ENCODE measurements around the gene OR11H12. TPM values are rescaled to one million over a fixed set of nuclear protein-coding genes. Genes with fewer than 3 reads are reported as not detected.
"Not testable (repeated sequence)": the region's sequence is repeated elsewhere in the genome, so short reads cannot be mapped to it uniquely, and the experiment has no call there.

The OR11H12 gene, protein sequence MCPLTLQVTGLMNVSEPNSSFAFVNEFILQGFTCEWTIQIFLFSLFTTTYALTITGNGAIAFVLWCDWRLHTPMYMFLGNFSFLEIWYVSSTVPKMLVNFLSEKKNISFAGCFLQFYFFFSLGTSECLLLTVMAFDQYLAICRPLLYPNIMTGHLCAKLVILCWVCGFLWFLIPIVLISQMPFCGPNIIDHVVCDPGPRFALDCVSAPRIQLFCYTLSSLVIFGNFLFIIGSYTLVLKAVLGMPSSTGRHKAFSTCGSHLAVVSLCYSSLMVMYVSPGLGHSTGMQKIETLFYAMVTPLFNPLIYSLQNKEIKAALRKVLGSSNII
- polyA plus RNA-seq (ENCODE audit: insufficient read length in 4 of 4), result not detected

DNA sequence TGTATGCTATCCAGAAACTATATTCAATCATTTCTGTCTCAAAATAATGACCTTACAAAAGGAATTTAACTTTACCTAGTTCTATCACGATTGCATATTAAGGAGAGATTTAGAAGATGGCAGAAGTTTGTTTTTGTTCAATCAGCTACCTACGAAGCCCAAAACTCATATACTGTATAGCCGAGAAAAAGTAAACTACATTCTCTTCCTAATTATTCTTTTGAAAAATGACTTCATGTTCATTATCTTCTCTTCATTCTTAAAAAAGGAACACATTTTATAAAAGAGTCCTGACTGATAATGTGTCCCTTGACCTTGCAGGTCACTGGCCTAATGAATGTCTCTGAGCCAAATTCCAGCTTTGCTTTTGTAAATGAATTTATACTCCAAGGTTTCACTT, at the start of gene OR11H12:
OR11H12 (plus strand) TSS at position 301 of the 400 bp plus-strand sequence; CDS start at position 301, 0 bp downstream.
- DNase-seq (ENCODE audit: low read depth in 4 of 4, low spot score in 2 of 4), result not testable (repeated sequence)

DNA sequence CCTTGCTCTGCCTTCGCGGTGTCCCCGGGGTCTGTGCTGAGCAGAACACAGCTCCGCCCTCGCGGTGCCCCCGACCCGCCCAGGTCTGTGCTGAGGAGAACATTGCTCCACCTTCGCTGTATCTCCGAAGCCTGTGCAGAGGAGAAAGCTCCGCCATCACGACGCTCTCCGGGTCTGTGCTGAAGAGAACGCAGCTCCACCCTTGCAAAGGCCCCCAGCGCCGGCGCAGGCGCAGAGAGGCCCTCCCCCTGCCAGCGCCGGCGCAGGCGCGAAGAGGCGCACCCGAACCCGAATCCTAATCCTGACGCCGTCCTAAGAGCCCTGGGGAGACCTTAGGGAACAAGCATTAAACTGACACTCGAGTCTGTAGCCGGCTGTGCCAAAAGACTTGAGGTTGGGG, 18.0 kb upstream of the OR11H12 start:
- not testable (repeated sequence) for DNase-seq (ENCODE audit: low read depth in 4 of 4, low spot score in 2 of 4)

DNA sequence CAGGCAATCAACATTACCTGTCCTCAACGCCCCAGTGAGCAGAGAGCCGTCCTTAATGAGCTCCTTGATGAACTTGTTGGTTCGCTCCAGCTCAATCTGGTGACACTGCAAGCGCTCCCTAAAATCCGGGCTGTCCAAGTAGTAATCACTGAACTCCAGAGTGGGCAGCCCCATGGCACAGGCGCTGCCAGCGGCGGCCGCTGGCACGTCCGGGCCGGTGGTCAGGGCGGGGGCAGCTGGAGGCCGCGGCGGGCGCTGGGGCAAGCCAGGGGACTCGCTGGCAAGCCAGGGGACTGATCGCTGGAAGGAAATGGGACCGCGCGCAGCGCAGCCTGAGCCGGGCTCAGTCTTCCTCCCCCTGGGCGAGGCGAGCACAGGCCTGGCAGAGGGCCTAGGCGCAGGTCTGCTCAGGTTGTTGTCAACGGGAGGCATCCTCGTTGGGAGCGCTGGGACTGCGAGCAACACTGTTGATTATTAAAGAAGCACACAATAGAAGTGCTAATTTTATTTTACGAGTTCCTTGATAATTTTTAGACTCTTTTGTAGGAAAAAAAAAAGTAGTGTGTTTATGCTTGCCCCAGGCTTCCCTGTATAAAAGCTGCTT, 25.8 kb downstream of the OR11H12 start:
- not testable (repeated sequence) for DNase-seq (ENCODE audit: low read depth in 4 of 4, low spot score in 2 of 4)

DNA sequence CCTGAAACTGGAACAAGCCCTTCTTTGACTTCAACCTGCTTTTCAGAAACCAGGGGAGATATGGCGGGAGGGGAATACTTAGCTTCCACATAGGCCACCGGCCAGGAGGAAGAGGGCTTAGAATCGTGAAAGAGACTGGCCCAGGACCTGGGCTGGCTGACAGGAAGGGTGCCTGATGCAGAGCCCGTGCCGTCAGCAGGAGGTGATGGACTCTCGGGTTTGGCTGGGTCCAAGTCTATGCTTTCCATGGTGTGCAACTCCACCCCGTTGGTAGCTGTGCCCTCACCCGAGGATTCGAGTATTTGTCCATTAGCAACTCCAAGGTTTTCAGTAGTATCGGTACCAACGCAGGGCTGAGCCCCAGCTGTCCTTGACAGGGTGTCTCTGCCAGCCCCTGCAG, 35.1 kb downstream of the OR11H12 start:
- DNase-seq (ENCODE audit: low read depth in 4 of 4, low spot score in 2 of 4), result not testable (repeated sequence)

DNA sequence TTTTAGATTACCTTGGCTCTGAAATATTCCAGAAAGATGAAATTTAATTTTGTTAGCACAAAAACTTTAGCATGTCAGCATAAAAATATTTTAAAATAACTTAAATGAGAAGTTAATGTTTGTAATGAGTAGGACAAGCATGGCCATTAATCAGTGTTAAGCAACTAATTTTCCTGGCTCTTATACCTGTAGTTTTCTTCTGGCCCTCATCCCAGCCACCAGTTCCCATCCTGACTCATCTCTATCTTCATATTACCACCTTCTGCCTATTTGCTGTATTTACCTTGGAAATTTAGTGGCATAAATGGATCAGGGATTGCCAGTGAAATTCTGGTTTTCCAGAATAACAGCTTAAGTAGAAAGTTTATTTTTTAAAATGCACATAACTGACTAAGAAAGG, 37.1 kb downstream of the OR11H12 start:
- DNase-seq (ENCODE audit: low read depth in 4 of 4, low spot score in 2 of 4), result not testable (repeated sequence)

DNA sequence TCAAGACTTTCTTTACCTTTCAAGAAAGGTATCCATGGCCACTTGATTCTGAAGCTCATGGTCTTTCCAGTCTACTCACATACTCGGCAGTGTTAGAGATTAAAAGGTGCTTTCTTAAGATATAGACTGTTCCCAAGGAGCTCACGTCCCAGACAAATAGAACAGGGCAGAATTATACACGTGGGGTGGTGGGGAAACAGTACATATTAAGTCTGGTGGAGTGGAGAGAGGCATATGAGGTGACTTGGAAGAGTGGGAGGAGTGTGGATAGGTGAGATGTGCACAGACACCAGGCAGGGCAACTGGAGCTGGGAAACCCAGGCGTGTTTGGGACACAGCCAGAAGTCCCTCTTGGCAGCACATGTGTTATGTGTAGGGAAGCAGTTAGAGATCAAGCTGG, 37.9 kb downstream of the OR11H12 start:
- DNase-seq (ENCODE audit: low read depth in 4 of 4, low spot score in 2 of 4), result not testable (repeated sequence)

DNA sequence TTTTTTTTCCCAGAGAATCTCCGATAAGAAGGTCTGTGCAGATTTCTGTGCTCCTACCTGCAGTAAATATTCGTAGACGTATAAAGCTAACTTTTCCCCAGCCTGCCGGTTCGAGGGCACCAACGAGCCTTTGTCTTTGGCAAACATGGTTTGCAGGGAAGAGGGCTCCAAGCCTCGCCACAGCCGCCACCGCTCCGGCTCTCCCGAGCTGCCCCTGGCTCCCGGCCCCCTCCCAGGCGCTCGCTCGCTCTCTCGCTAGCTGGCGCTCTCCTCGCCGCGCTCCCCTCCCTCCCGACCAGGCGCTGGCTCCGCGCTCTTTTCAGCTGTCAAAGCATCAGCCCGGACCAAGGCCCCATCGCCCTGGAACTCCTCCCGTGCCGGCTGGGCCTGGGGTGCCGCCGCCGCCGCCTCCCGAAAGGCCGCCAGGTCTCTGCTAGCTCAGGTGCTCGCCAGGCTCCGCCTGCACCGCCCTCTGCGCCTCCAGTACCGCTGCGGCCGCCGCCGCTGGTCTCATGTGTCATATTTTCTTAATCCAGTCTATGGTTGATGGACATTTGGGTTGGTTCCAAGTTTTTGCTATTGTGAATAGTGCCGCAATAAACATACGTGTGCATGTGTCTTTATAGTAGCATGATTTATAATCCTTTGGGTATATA, 45.3 kb downstream of the OR11H12 start:
- DNase-seq (ENCODE audit: low read depth in 4 of 4, low spot score in 2 of 4), result not testable (repeated sequence)
